ENCODE results near the gene COX5B. TPM values are rescaled to one million over a fixed set of nuclear protein-coding genes. Genes with fewer than 3 reads are reported as not detected.

COX5B gene
- total and polyA plus RNA-seq, 10 of the 15 experiments (the other 5 are each of a cell fraction or from before 2014, with no cell fraction given), result 69.5 to 518 (median 363) TPM

GRCh38 chr2:97645695-97646629 lies at the start of gene COX5B (continued):
- TF ChIP-seq USF1 (IDR thresholded peaks at IDR 0.05; ENCODE audit: borderline replicate concordance, extremely low read length, insufficient read depth, low read depth, low read length) (no peak), TAF1 (IDR thresholded peaks at IDR 0.05; ENCODE audit: borderline replicate concordance, low read depth, low read length) (peak; percentile 99), ATF2 (IDR thresholded peaks at IDR 0.05; ENCODE audit: low read length) (no peak), FOS (IDR thresholded peaks at IDR 0.05; ENCODE audit: borderline replicate concordance, extremely low read depth, insufficient read length) (no peak), ZBTB40 (IDR thresholded peaks at IDR 0.05; ENCODE audit: borderline replicate concordance) (peak; percentile 87), RBBP5 (conservative IDR thresholded peaks at IDR 0.05) (no peak), CHD2 (IDR thresholded peaks at IDR 0.05; ENCODE audit: borderline replicate concordance, low read depth, low read length) (peak; percentile 56), GATAD2B (conservative IDR thresholded peaks at IDR 0.05; ENCODE audit: low read depth) (peak; percentile 56), SREBF1 (IDR thresholded peaks at IDR 0.05; ENCODE audit: low read length) (no peak), POLR2AphosphoS2 (IDR thresholded peaks at IDR 0.05; ENCODE audit: low read depth, low read length) (peak; percentile 84), ZBTB11 (CRISPR knock-in tag; IDR thresholded peaks at IDR 0.05) (no peak), NRF1 (conservative IDR thresholded peaks at IDR 0.05; ENCODE audit: low read depth, low read length) (peak; percentile 74), PML (IDR thresholded peaks at IDR 0.05; ENCODE audit: low read length) (peak; percentile 67), SMC3 (IDR thresholded peaks at IDR 0.05; ENCODE audit: borderline replicate concordance, low read length) (no peak), EZH2 (IDR thresholded peaks at IDR 0.05; ENCODE audit: borderline replicate concordance, control insufficient read depth, low read depth, low read length) (no peak), HDAC2 (IDR thresholded peaks at IDR 0.05) (no peak), CBFB (IDR thresholded peaks at IDR 0.05; ENCODE audit: low read depth) (0 out of 2 replicates have a peak, but pooled peaks have one; percentile 29), NBN (IDR thresholded peaks at IDR 0.05) (peak; percentile 70)
